Neural cell (in vitro differentiated cells): ENCODE measurements around the gene ASAP3. TPM values are rescaled to one million over a fixed set of nuclear protein-coding genes. Genes with fewer than 3 reads are reported as not detected.

Source experiments
- H2AFZ ChIP-seq: fragments of 200-600, 300-800 bp; sonication (generic), shearing (Covaris generic); 2 replicates; pipeline ENCODE4 v1.6.0; 2014; ENCODE audit warnings: low read depth, mild to moderate bottlenecking, antibody characterized with exemption, low read length, moderate library complexity
- H3F3A ChIP-seq: fragments of 200-600 bp; shearing (Covaris generic); 2 replicates; pipeline ENCODE4 v1.6.1; 2016; ENCODE audit warnings: mild to moderate bottlenecking, moderate library complexity, mixed read lengths, antibody characterized with exemption, low read length; ENCODE audit not compliant: insufficient read depth, poor library complexity, severe bottlenecking
- H3K27ac ChIP-seq: fragments of 200-600, 300-800 bp; sonication (generic), shearing (Covaris generic); 2 replicates; pipeline ENCODE4 v1.5.1; 2014; ENCODE audit warnings: mild to moderate bottlenecking, low read length, moderate library complexity
- H3K27me3 ChIP-seq: fragments of 300-800, 200-600 bp; sonication (generic), shearing (Covaris generic); 2 replicates; pipeline ENCODE4 v1.6.0; 2014; ENCODE audit warnings: mild to moderate bottlenecking, low read depth, low read length, moderate library complexity; ENCODE audit not compliant: insufficient read depth
- H3K36me3 ChIP-seq: fragments of 300-800, 200-600 bp; sonication (generic), shearing (Covaris generic); 2 replicates; pipeline ENCODE4 v1.5.1; 2014; ENCODE audit warnings: mild to moderate bottlenecking, antibody characterized with exemption, low read length, moderate library complexity; ENCODE audit not compliant: insufficient read depth
- H3K4me2 ChIP-seq: fragments of 300-800, 200-600 bp; sonication (generic), shearing (Covaris generic); 2 replicates; pipeline ENCODE4 v1.6.0; 2014; ENCODE audit warnings: mild to moderate bottlenecking, low read length
- H3K4me3 ChIP-seq: fragments of 300-800, 200-600 bp; sonication (generic), shearing (Covaris generic); 2 replicates; pipeline ENCODE4 v1.5.1; 2014; ENCODE audit warnings: mild to moderate bottlenecking, low read length, moderate library complexity
- H3K79me2 ChIP-seq: fragments of 200-600 bp; shearing (Covaris generic); replicated peaks from 2 replicates; pipeline ENCODE4 v1.6.0; 2014; ENCODE audit warnings: mild to moderate bottlenecking, low read length, moderate library complexity; ENCODE audit not compliant: insufficient read depth
- H3K9ac ChIP-seq: fragments of 300-800, 200-600 bp; sonication (generic), shearing (Covaris generic); 2 replicates; pipeline ENCODE4 v1.6.1; 2016; ENCODE audit warnings: mild to moderate bottlenecking, low read length, mixed read lengths
- H3K9me2 ChIP-seq: fragments of 200-600 bp; shearing (Covaris generic); 2 replicates; pipeline ENCODE4 v1.6.1; 2016; ENCODE audit warnings: mild to moderate bottlenecking, low read length, mixed read lengths; ENCODE audit not compliant: insufficient read depth
- H3K9me3 ChIP-seq: fragments of 200-600, 300-800 bp; sonication (generic), shearing (Covaris generic); 2 replicates; pipeline ENCODE4 v1.6.1; 2016; ENCODE audit warnings: mild to moderate bottlenecking, mixed run types, low read length, moderate library complexity, mixed read lengths
- H4K20me1 ChIP-seq: fragments of 200-600 bp; shearing (Covaris generic); 2 replicates; pipeline ENCODE4 v1.6.1; 2016; ENCODE audit warnings: mild to moderate bottlenecking, mixed run types; ENCODE audit not compliant: insufficient read depth
- EP300 ChIP-seq: fragments of 450-650 bp; conservative IDR thresholded peaks from 2 replicates; pipeline ENCODE4 v1.6.1; 2014; ENCODE audit warnings: antibody characterized with exemption, mild to moderate bottlenecking, moderate library complexity; ENCODE audit not compliant: poor library complexity, severe bottlenecking
- EZH2 ChIP-seq: fragments of 200-600, 300-800 bp; shearing (Covaris generic), sonication (generic); IDR thresholded peaks from 2 replicates; pipeline ENCODE4 v1.6.1; 2014; ENCODE audit warnings: antibody characterized with exemption, low read length, borderline replicate concordance, mild to moderate bottlenecking; ENCODE audit not compliant: insufficient read depth, poor library complexity, severe bottlenecking
- MXI1 ChIP-seq: fragments of 450-650 bp; conservative IDR thresholded peaks from 2 replicates; pipeline ENCODE4 v1.6.1; 2014; ENCODE audit warnings: antibody characterized with exemption, mild to moderate bottlenecking; ENCODE audit not compliant: poor library complexity, severe bottlenecking
- POLR2AphosphoS5 ChIP-seq: IDR thresholded peaks from 2 replicates; pipeline ENCODE4 v1.6.1; 2012
- RAD21 ChIP-seq: fragments of 450-650 bp; conservative IDR thresholded peaks from 2 replicates; pipeline ENCODE4 v1.6.1; 2014; ENCODE audit warnings: antibody characterized with exemption, mild to moderate bottlenecking, moderate library complexity
- SMC3 ChIP-seq: fragments of 450-650 bp; conservative IDR thresholded peaks from 2 replicates; pipeline ENCODE4 v1.6.1; 2014; ENCODE audit warnings: antibody characterized with exemption, mild to moderate bottlenecking, moderate library complexity; ENCODE audit not compliant: poor library complexity
- TAF1 ChIP-seq: IDR thresholded peaks from 2 replicates; pipeline ENCODE4 v1.6.1; 2012; ENCODE audit warnings: low read depth
- polyA plus RNA-seq: library from polyadenylated mRNA; depleted of rRNA; stranded (reverse); fragments of >200 nt; gene quantifications from 2 replicates; pipeline ENCODE4 v1.2.3, GENCODE V29; 2014
- TF ChIP-seq, protein P1 (sequence below): IDR thresholded peaks from 2 replicates; pipeline ENCODE4 v1.6.1; 2012; ENCODE audit warnings: borderline replicate concordance
- TF ChIP-seq, protein P2 (sequence below): fragments of 450-650 bp; IDR thresholded peaks from 2 replicates; pipeline ENCODE4 v1.5.1; 2014; ENCODE audit warnings: antibody characterized with exemption, mild to moderate bottlenecking, moderate library complexity; ENCODE audit not compliant: poor library complexity, severe bottlenecking

The ASAP3 gene
- polyA plus RNA-seq, 1 donor from 2014 or later, result 24.9 TPM

DNA sequence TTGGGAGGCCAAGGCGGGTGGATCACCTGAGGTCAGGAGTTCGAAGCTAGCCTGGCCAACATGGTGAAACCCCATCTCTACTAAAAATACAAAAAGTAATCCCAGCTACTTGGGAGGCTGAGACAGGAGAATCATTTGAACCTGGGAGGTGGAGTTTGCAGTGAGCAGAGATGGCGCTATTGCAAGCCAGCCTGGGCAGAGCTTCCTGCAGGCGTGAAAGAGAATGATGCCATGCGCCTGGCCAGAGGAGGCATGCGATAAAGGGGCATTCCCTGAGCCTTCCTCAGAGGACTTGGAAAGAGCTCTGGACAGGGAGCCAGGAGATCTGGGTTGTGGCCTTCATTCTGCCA, 43.9 kb upstream of the ASAP3 start:
- H4K20me1 ChIP-seq, result no peaks in the 10 kb centered on the region
- no peaks in the 10 kb centered on the region for H3K9me2 ChIP-seq
- no peak overlapping the region for H2AFZ ChIP-seq
- no peak overlapping the region for H3K4me3 ChIP-seq
- H3K79me2 ChIP-seq, result no peaks in the 10 kb centered on the region
- TF ChIP-seq MXI1 (no peak), EZH2 (no peak), EP300 (no peak), SMC3 (no peak)
- TF ChIP-seq, protein P1, sequence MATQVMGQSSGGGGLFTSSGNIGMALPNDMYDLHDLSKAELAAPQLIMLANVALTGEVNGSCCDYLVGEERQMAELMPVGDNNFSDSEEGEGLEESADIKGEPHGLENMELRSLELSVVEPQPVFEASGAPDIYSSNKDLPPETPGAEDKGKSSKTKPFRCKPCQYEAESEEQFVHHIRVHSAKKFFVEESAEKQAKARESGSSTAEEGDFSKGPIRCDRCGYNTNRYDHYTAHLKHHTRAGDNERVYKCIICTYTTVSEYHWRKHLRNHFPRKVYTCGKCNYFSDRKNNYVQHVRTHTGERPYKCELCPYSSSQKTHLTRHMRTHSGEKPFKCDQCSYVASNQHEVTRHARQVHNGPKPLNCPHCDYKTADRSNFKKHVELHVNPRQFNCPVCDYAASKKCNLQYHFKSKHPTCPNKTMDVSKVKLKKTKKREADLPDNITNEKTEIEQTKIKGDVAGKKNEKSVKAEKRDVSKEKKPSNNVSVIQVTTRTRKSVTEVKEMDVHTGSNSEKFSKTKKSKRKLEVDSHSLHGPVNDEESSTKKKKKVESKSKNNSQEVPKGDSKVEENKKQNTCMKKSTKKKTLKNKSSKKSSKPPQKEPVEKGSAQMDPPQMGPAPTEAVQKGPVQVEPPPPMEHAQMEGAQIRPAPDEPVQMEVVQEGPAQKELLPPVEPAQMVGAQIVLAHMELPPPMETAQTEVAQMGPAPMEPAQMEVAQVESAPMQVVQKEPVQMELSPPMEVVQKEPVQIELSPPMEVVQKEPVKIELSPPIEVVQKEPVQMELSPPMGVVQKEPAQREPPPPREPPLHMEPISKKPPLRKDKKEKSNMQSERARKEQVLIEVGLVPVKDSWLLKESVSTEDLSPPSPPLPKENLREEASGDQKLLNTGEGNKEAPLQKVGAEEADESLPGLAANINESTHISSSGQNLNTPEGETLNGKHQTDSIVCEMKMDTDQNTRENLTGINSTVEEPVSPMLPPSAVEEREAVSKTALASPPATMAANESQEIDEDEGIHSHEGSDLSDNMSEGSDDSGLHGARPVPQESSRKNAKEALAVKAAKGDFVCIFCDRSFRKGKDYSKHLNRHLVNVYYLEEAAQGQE, result no peak
- TF ChIP-seq, protein P2, sequence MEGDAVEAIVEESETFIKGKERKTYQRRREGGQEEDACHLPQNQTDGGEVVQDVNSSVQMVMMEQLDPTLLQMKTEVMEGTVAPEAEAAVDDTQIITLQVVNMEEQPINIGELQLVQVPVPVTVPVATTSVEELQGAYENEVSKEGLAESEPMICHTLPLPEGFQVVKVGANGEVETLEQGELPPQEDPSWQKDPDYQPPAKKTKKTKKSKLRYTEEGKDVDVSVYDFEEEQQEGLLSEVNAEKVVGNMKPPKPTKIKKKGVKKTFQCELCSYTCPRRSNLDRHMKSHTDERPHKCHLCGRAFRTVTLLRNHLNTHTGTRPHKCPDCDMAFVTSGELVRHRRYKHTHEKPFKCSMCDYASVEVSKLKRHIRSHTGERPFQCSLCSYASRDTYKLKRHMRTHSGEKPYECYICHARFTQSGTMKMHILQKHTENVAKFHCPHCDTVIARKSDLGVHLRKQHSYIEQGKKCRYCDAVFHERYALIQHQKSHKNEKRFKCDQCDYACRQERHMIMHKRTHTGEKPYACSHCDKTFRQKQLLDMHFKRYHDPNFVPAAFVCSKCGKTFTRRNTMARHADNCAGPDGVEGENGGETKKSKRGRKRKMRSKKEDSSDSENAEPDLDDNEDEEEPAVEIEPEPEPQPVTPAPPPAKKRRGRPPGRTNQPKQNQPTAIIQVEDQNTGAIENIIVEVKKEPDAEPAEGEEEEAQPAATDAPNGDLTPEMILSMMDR, result no peak
- no peak overlapping the region for H3K9ac ChIP-seq
- no peaks in the 10 kb centered on the region for H3F3A ChIP-seq
- no peaks in the 10 kb centered on the region for H3K27me3 ChIP-seq
- no peak overlapping the region for H3K4me2 ChIP-seq
- H3K9me3 ChIP-seq, result no peaks in the 10 kb centered on the region
- H3K27ac ChIP-seq, result no peak overlapping the region
- H3K36me3 ChIP-seq, result no peaks in the 10 kb centered on the region

DNA sequence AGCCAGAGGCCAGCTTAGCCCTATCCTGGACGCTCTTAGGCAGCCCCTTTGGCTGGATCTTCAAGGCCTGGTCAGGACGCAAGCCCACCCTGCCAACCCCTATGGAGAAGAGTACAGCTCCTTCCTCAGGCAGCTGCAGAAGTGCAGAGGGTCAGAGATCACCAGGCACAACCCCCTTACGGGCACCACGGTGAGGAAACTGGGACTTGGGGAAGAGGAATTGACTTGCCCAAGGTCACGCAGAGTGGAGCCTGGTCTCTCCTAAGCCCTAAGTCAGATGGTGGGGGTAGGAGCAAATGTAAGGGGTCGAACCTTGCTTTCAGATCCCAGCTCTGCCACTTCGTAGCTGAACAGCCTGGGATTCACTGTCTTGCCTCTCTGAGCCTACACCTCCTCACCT, 43.4 kb upstream of the ASAP3 start:
- H3K4me3 ChIP-seq, result no peak overlapping the region
- H3K79me2 ChIP-seq, result no peaks in the 10 kb centered on the region
- H3K27ac ChIP-seq, result no peak overlapping the region
- no peak overlapping the region for H3K4me2 ChIP-seq
- no peak overlapping the region for H3K9ac ChIP-seq
- no peaks in the 10 kb centered on the region for H3K36me3 ChIP-seq
- TF ChIP-seq EZH2, result no peak
- TF ChIP-seq, protein P1, result no peak
- no peak for TF ChIP-seq RAD21
- no peak for TF ChIP-seq MXI1
- TF ChIP-seq POLR2AphosphoS5, result no peak
- no peak for TF ChIP-seq SMC3
- TF ChIP-seq, protein P2, result no peak
- TF ChIP-seq EP300, result no peak
- TF ChIP-seq TAF1, result no peak
- H3K9me3 ChIP-seq, result no peaks in the 10 kb centered on the region
- H2AFZ ChIP-seq, result no peak overlapping the region
- no peaks in the 10 kb centered on the region for H3F3A ChIP-seq
- no peaks in the 10 kb centered on the region for H3K27me3 ChIP-seq
- H4K20me1 ChIP-seq, result no peaks in the 10 kb centered on the region
- H3K9me2 ChIP-seq, result no peaks in the 10 kb centered on the region
